HepG2 (cell line): ENCODE data around the gene ACADSB. TPM values are rescaled to one million over a fixed set of nuclear protein-coding genes. Genes with fewer than 3 reads are reported as not detected.
A peak's percentile ranks its signal among the peaks of the same experiment; 100 is the strongest.

Source experiments
- FOSL2 ChIP-seq: sonication (generic); formaldehyde crosslinking; IDR thresholded peaks from 2 replicates; pipeline ENCODE4 v1.4.0; 2020; ENCODE audit warnings: missing genetic modification reagents
- FOXK2 ChIP-seq: fragments of 450-650 bp; IDR thresholded peaks from 2 replicates; pipeline ENCODE4 v1.6.1; 2016
- GATAD2A ChIP-seq: IDR thresholded peaks from 2 replicates; pipeline ENCODE4 v1.6.1; 2016
- MAX ChIP-seq: IDR thresholded peaks from 2 replicates; pipeline ENCODE4 v1.6.1; 2012; ENCODE audit warnings: inconsistent platforms
- MED1 ChIP-seq: sonication (generic); formaldehyde crosslinking; IDR thresholded peaks from 2 replicates; pipeline ENCODE4 v1.4.0; 2020; ENCODE audit warnings: missing genetic modification reagents
- MXD4 ChIP-seq: IDR thresholded peaks from 2 replicates; pipeline ENCODE4 v1.6.1; 2016; ENCODE audit warnings: mild to moderate bottlenecking, missing biosample characterization, missing genetic modification reagents
- POLR2A ChIP-seq, 2 experiments: IDR thresholded peaks; 2 replicates each; pipeline ENCODE4 v1.6.1; 2011; ENCODE audit warnings: low read depth in 2 of 2, low read length in 2 of 2, mild to moderate bottlenecking in 1 of 2, moderate library complexity in 1 of 2; ENCODE audit not compliant: insufficient read depth in 1 of 2
- POLR2AphosphoS5 ChIP-seq: IDR thresholded peaks from 2 replicates; pipeline ENCODE4 v1.6.1; 2012; ENCODE audit warnings: low read depth, low read length
- RNF2 ChIP-seq: fragments of 450-650 bp; conservative IDR thresholded peaks from 2 replicates; pipeline ENCODE4 v1.6.1; 2016; ENCODE audit warnings: low read depth
- SIN3A ChIP-seq: IDR thresholded peaks from 2 replicates; pipeline ENCODE4 v1.6.1; 2011; ENCODE audit warnings: low read depth, mild to moderate bottlenecking, control low read depth, low read length, borderline replicate concordance
- SNAPC4 ChIP-seq: sonication (generic); formaldehyde crosslinking; IDR thresholded peaks from 2 replicates; pipeline ENCODE4 v1.4.0; 2020; ENCODE audit warnings: mild to moderate bottlenecking, missing genetic modification reagents
- SUZ12 ChIP-seq: fragments of 150-350 bp; IDR thresholded peaks from 2 replicates; pipeline ENCODE4 v1.6.1; 2014; ENCODE audit warnings: low read depth, low read length
- TBX2 ChIP-seq: sonication (generic); formaldehyde crosslinking; IDR thresholded peaks from 2 replicates; pipeline ENCODE4 v1.5.0; 2020; ENCODE audit warnings: missing genetic modification reagents, mild to moderate bottlenecking, borderline replicate concordance
- TFDP1 ChIP-seq: IDR thresholded peaks from 2 replicates; pipeline ENCODE4 v1.6.1; 2016; ENCODE audit warnings: missing compliant biosample characterization, missing genetic modification reagents, borderline replicate concordance
- TGIF2 ChIP-seq: IDR thresholded peaks from 2 replicates; pipeline ENCODE4 v1.6.1; 2016; ENCODE audit warnings: control low read depth, missing compliant biosample characterization
- ZBED4 ChIP-seq: sonication (generic); formaldehyde crosslinking; IDR thresholded peaks from 2 replicates; pipeline ENCODE4 v1.4.0; 2020; ENCODE audit warnings: missing genetic modification reagents, borderline replicate concordance
- ZNF235 ChIP-seq: sonication (generic); formaldehyde crosslinking; IDR thresholded peaks from 2 replicates; pipeline ENCODE4 v1.8.1; 2023; ENCODE audit warnings: mild to moderate bottlenecking, missing genetic modification reagents, borderline replicate concordance
- ZNF354B ChIP-seq: sonication (generic); formaldehyde crosslinking; IDR thresholded peaks from 2 replicates; pipeline ENCODE4 v1.8.0; 2022; ENCODE audit warnings: mild to moderate bottlenecking, missing genetic modification reagents
- ZNF746 ChIP-seq: sonication (generic); formaldehyde crosslinking; IDR thresholded peaks from 2 replicates; pipeline ENCODE4 v1.8.0; 2022; ENCODE audit warnings: mild to moderate bottlenecking, missing genetic modification reagents
- ZNF772 ChIP-seq: sonication (generic); formaldehyde crosslinking; IDR thresholded peaks from 2 replicates; pipeline ENCODE4 v1.5.0; 2020; ENCODE audit warnings: mild to moderate bottlenecking, missing genetic modification reagents
- polyA plus RNA-seq, 8 experiments: library from polyadenylated mRNA; depleted of rRNA in 3 of 8; stranded (reverse) in 7 of 8; unstranded in 1 of 8; fragments of >200 nt; fragmentation: Illumina TruSeq in 4 of 8; extraction: Trizol in 4 of 8; gene quantifications; 2 replicates each; pipeline versions ENCODE4 v1.2.1 to v1.2.3, GENCODE V29; 2011 to 2016; ENCODE audit warnings: low read depth in 4 of 8, missing spikeins in 1 of 8, mixed read lengths in 1 of 8; ENCODE audit not compliant: insufficient read depth in 1 of 8
- total RNA-seq, 5 experiments: library from RNA; depleted of rRNA; stranded (reverse); fragments of >200 nt; fragmentation: Illumina TruSeq; extraction: Trizol; gene quantifications; 2 replicates each; pipeline ENCODE4 v1.2.3, GENCODE V29; 2016; ENCODE audit warnings: low read depth in 1 of 5

ACADSB gene
- total and polyA plus RNA-seq, 2 of the 13 experiments (the other 11 are each of a cell fraction or from before 2014, with no cell fraction given), result 80.0 to 87.6 TPM

- TF ChIP-seq TFDP1 (CRISPR knock-in tag), result peak; percentile 28; the same call in 1 of the 2 replicates
- TF ChIP-seq ZNF235 (CRISPR knock-in tag), result 0 out of 2 replicates have a peak, but pooled peaks have one; percentile 61
- 0 out of 2 replicates have a peak, but pooled peaks have one; percentile 14 for TF ChIP-seq FOSL2 (CRISPR knock-in tag)
- 0 out of 2 replicates have a peak, but pooled peaks have one; percentile 22 for TF ChIP-seq ZNF746 (CRISPR knock-in tag)
- TF ChIP-seq SNAPC4, result 0 out of 2 replicates have a peak, but pooled peaks have one; percentile 26
- peak; percentile 89 for TF ChIP-seq SIN3A
- TF ChIP-seq GATAD2A (CRISPR knock-in tag), result 0 out of 2 replicates have a peak, but pooled peaks have one; percentile 11
- peak; percentile 25; the same call in 1 of the 2 replicates for TF ChIP-seq POLR2AphosphoS5
- TF ChIP-seq POLR2A (IDR thresholded peaks at IDR 0.05; ENCODE audit: insufficient read depth in 1 of 2, low read depth in 2 of 2, low read length in 2 of 2), result peak in 1 of 2 experiments; percentile 55; a peak in 2 of 4 replicates
- no peak for TF ChIP-seq SUZ12
- peak; percentile 56; the same call in 1 of the 2 replicates for TF ChIP-seq TGIF2 (CRISPR knock-in tag)
- TF ChIP-seq RNF2, result 0 out of 2 replicates have a peak, but pooled peaks have one; percentile 31
- TF ChIP-seq ZNF772 (CRISPR knock-in tag), result peak; percentile 16; the same call in 1 of the 2 replicates
- TF ChIP-seq MED1 (CRISPR knock-in tag), result no peak
- TF ChIP-seq MAX, result peak; percentile 93
- TF ChIP-seq TBX2 (CRISPR knock-in tag), result 0 out of 2 replicates have a peak, but pooled peaks have one; percentile 1
- TF ChIP-seq FOXK2, result 0 out of 2 replicates have a peak, but pooled peaks have one; percentile 19
- 0 out of 2 replicates have a peak, but pooled peaks have one; percentile 30 for TF ChIP-seq ZBED4 (CRISPR knock-in tag)
- TF ChIP-seq ZNF354B, result peak; percentile 73; the same call in 1 of the 2 replicates
- peak; percentile 85 for TF ChIP-seq MXD4 (CRISPR knock-in tag)
Observed at GRCh38 chr10:123007558-123008354, 1.1 kb upstream of the ACADSB start (continued).
